HEK293 (cell line): ENCODE measurements around the gene LY6G5B.

Experiments
- CTCF ChIA-PET: fragments of 350-600 bp; formaldehyde crosslinking; extraction: SDS; loops from one replicate; lab custom pipeline; 2021; ENCODE audit warnings: antibody characterized with exemption; lab: Yijun Ruan, JAX
- POLR2A ChIA-PET: fragments of 300-600 bp; formaldehyde crosslinking; extraction: SDS; loops from one replicate; lab custom pipeline; 2020; ENCODE audit warnings: antibody characterized with exemption, inconsistent platforms; lab: Yijun Ruan, JAX
- H3K27ac ChIP-seq: fragments of 200-500 bp; sonication (Bioruptor generic); 2 replicates; pipeline ENCODE4 v1.5.1; 2014; ENCODE audit warnings: low read depth, low read length, control low read depth, inconsistent platforms; ENCODE audit errors: extremely low read depth
- H3K36me3 ChIP-seq, 2 experiments: fragments of 200-500 bp in 1 of 2; sonication (Bioruptor generic) in 1 of 2; 1 replicate in 1 of 2; 2 replicates in 1 of 2; pipeline ENCODE4 v1.5.1; 2014 to 2017; ENCODE audit warnings: inconsistent platforms in 2 of 2, low read length in 2 of 2; ENCODE audit not compliant: control insufficient read depth in 2 of 2, insufficient read depth in 1 of 2
- H3K4me1 ChIP-seq: fragments of 200-500 bp; sonication (Bioruptor generic); 2 replicates; pipeline ENCODE4 v1.5.1; 2014; ENCODE audit warnings: mild to moderate bottlenecking, low read length, inconsistent platforms; ENCODE audit not compliant: control insufficient read depth, insufficient read depth
- H3K4me3 ChIP-seq: 2 replicates; pipeline ENCODE4 v1.5.1; 2011; ENCODE audit warnings: low read depth, mild to moderate bottlenecking, control low read depth, low read length, moderate library complexity
- H3K9me3 ChIP-seq: fragments of 200-500 bp; sonication (Bioruptor generic); 2 replicates; pipeline ENCODE4 v1.5.1; 2014; ENCODE audit warnings: low read depth, low read length, inconsistent platforms; ENCODE audit not compliant: control insufficient read depth, insufficient read depth
- IKZF3 ChIP-seq: fragments of 450-650 bp; IDR thresholded peaks from 2 replicates; pipeline ENCODE4 v1.5.0; 2018; ENCODE audit warnings: missing biosample characterization, mild to moderate bottlenecking, missing genetic modification characterization, moderate library complexity
- KLF1 ChIP-seq: fragments of 450-650 bp; formaldehyde crosslinking; IDR thresholded peaks from 2 replicates; pipeline ENCODE4 v1.5.1; 2016; ENCODE audit warnings: missing biosample characterization, missing genetic modification characterization
- KLF8 ChIP-seq: fragments of 450-650 bp; formaldehyde crosslinking; IDR thresholded peaks from 2 replicates; pipeline ENCODE4 v1.5.1; 2016; ENCODE audit warnings: missing biosample characterization, missing genetic modification characterization
- PRDM4 ChIP-seq: fragments of 450-650 bp; formaldehyde crosslinking; IDR thresholded peaks from 2 replicates; pipeline ENCODE4 v1.5.1; 2017; ENCODE audit warnings: missing biosample characterization, missing genetic modification characterization
- ZNF10 ChIP-seq: fragments of 450-650 bp; formaldehyde crosslinking; IDR thresholded peaks from 2 replicates; pipeline ENCODE4 v1.5.1; 2017; ENCODE audit warnings: missing biosample characterization, missing genetic modification characterization
- ZNF121 ChIP-seq: fragments of 450-650 bp; formaldehyde crosslinking; IDR thresholded peaks from 2 replicates; pipeline ENCODE4 v1.5.1; 2016; ENCODE audit warnings: missing biosample characterization, missing genetic modification characterization
- ZNF341 ChIP-seq: fragments of 450-650 bp; formaldehyde crosslinking; IDR thresholded peaks from 2 replicates; pipeline ENCODE4; 2016; ENCODE audit warnings: low read depth, missing biosample characterization, missing genetic modification characterization
- ZNF433 ChIP-seq: fragments of 450-650 bp; formaldehyde crosslinking; IDR thresholded peaks from 2 replicates; pipeline ENCODE4 v1.5.1; 2016; ENCODE audit warnings: missing biosample characterization, missing genetic modification characterization, low read depth
- ZNF521 ChIP-seq: fragments of 450-650 bp; formaldehyde crosslinking; IDR thresholded peaks from 2 replicates; pipeline ENCODE4 v1.5.1; 2017; ENCODE audit warnings: missing biosample characterization, mild to moderate bottlenecking, missing genetic modification characterization
- ZNF561 ChIP-seq: fragments of 450-650 bp; IDR thresholded peaks from 2 replicates; pipeline ENCODE4 v1.5.1; 2018; ENCODE audit warnings: missing biosample characterization, missing genetic modification characterization, borderline replicate concordance
- ZNF600 ChIP-seq: fragments of 450-650 bp; formaldehyde crosslinking; IDR thresholded peaks from 2 replicates; pipeline ENCODE4 v1.5.1; 2016; ENCODE audit warnings: missing biosample characterization, missing genetic modification characterization
- ZNF654 ChIP-seq: fragments of 450-650 bp; formaldehyde crosslinking; IDR thresholded peaks from 2 replicates; pipeline ENCODE4 v1.5.1; 2016; ENCODE audit warnings: low read depth, missing biosample characterization, missing genetic modification characterization
- ZSCAN18 ChIP-seq: fragments of 450-650 bp; formaldehyde crosslinking; IDR thresholded peaks from 2 replicates; pipeline ENCODE4 v1.5.1; 2016; ENCODE audit warnings: missing biosample characterization, missing genetic modification characterization
- TF ChIP-seq, protein P1 (sequence below): fragments of 450-650 bp; formaldehyde crosslinking; optimal IDR thresholded peaks from 2 replicates; pipeline ENCODE3; 2016; ENCODE audit warnings: missing biosample characterization, mild to moderate bottlenecking, missing genetic modification characterization

Gene LY6G5B

GRCh38 chr6:31634969-31635575 is 34.7 kb upstream of the LY6G5B start:
- ChIA-PET CTCF (interaction anchor here (0.6 to 1.1 kb wide), 2 partner anchors 16 to 17 kb away, joined by 3 read pairs; no protein-coding TSS in a partner anchor), POLR2A (interaction anchor here (1.1 to 11.0 kb wide), 5 partner anchors 9 to 192 kb away, joined by 3 to 123 read pairs (median 8); partner anchors contain the start of genes BAG6, C6orf47 and HSPA1B)
- TF ChIP-seq ZNF121 (tag by site-specific recombination) (no peak), KLF8 (tag by site-specific recombination) (0 out of 2 replicates have a peak, but pooled peaks have one; percentile 21), ZNF600 (tag by site-specific recombination) (peak; percentile 49; the same call in 1 of the 2 replicates), ZNF561 (tag by site-specific recombination) (no peak), IKZF3 (tag by site-specific recombination) (0 out of 2 replicates have a peak, but pooled peaks have one; percentile 45), ZNF654 (tag by site-specific recombination) (no peak)
- peaks cover 45 to 96% of the 10 kb centered on the region in 2 experiments for H3K36me3 ChIP-seq
- H3K4me3 ChIP-seq: no peak overlapping the region
- no peaks in the 10 kb centered on the region for H3K9me3 ChIP-seq
- no peak overlapping the region for H3K27ac ChIP-seq
- H3K4me1 ChIP-seq: no peaks in the 10 kb centered on the region

- Histone ChIP-seq H3K4me3 (no peak overlapping the region), H3K27ac (peak overlapping the region; percentile 37; the same call in 1 of the 2 replicates), H3K36me3 (peaks cover 35 to 96% of the 10 kb centered on the region in 2 experiments), H3K9me3 (no peaks in the 10 kb centered on the region), H3K4me1 (no peaks in the 10 kb centered on the region)
- POLR2A ChIA-PET: interaction anchor here (0.5 to 11.0 kb wide), 3 partner anchors 11 to 107 kb away, joined by 5 to 123 read pairs (median 76); partner anchors contain the start of gene BAG6
- TF ChIP-seq ZNF600 (tag by site-specific recombination) (peak; percentile 88), ZNF10 (tag by site-specific recombination) (peak; percentile 75), ZNF521 (tag by site-specific recombination) (no peak), PRDM4 (tag by site-specific recombination) (no peak), IKZF3 (tag by site-specific recombination) (peak; percentile 42; the same call in 1 of the 2 replicates)
- TF ChIP-seq, protein P1, sequence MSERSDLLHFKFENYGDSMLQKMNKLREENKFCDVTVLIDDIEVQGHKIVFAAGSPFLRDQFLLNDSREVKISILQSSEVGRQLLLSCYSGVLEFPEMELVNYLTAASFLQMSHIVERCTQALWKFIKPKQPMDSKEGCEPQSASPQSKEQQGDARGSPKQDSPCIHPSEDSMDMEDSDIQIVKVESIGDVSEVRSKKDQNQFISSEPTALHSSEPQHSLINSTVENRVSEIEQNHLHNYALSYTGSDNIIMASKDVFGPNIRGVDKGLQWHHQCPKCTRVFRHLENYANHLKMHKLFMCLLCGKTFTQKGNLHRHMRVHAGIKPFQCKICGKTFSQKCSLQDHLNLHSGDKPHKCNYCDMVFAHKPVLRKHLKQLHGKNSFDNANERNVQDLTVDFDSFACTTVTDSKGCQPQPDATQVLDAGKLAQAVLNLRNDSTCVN (tag by site-specific recombination): no peak
- CTCF ChIA-PET: interaction anchor here (0.5 kb wide), 1 partner anchor 15 kb away, joined by 3 read pairs; no protein-coding TSS in a partner anchor
These were observed 32.8 kb upstream of the LY6G5B start for GRCh38 chr6:31636698-31637596.

DNA sequence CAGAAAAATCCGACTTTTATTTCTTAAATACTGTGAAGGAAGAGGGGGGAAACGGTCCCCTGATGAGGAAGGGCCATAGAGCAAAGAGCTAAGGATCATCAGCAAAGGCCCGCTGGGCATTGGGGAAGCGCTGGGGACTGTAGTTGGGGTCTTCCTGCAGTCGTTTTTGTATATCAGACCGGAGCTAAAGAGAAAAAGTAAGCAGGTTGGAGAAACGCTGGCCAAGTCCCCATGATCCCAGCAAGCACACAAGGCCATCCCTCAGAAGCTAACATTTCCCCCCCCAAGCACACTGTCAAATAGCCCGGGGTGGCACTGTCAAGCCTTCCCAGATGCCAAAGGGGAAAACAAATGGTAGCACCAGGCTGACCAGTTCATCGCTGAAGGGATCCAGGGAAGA is 30.7 kb upstream of the LY6G5B start:
- H3K27ac ChIP-seq: no peak overlapping the region; the same call in 1 of the 2 replicates
- TF ChIP-seq KLF1 (no peak), ZSCAN18 (tag by site-specific recombination) (no peak), ZNF433 (tag by site-specific recombination) (no peak), ZNF341 (tag by site-specific recombination) (no peak), ZNF10 (tag by site-specific recombination) (0 out of 2 replicates have a peak, but pooled peaks have one; percentile 51)
- H3K4me3 ChIP-seq: no peak overlapping the region
- peaks cover 40 to 94% of the 10 kb centered on the region in 2 experiments for H3K36me3 ChIP-seq
- ChIA-PET CTCF (no interaction called here), POLR2A (interaction anchor here (0.5 to 11.0 kb wide), 12 partner anchors 12 to 817 kb away, joined by 3 to 123 read pairs (median 5); partner anchors contain the start of genes BAG6, C6orf47, GPANK1 and HSPA1B)
- no peaks in the 10 kb centered on the region for H3K4me1 ChIP-seq
- no peaks in the 10 kb centered on the region for H3K9me3 ChIP-seq
